Smooth muscle cell (in vitro differentiated cells): ENCODE results near the gene LY6G5C. TPM values are rescaled to one million over a fixed set of nuclear protein-coding genes. Genes with fewer than 3 reads are reported as not detected.

ENCODE experiments used
- DNase-seq: peaks from one replicate; lab custom pipeline; 2025; ENCODE audit not compliant: unreplicated experiment; lab: John Stamatoyannopoulos, UW
- H2AFZ ChIP-seq: fragments of 200-600 bp; sonication (generic); 2 replicates; pipeline ENCODE4 v1.6.0; 2016; ENCODE audit warnings: antibody characterized with exemption, low read depth, mild to moderate bottlenecking
- H3F3A ChIP-seq: fragments of 200-600 bp; sonication (generic); 2 replicates; pipeline ENCODE4 v1.6.0; 2017; ENCODE audit warnings: antibody characterized with exemption, low read depth
- H3K27ac ChIP-seq: fragments of 200-600 bp; sonication (generic); 2 replicates; pipeline ENCODE4 v1.5.1; 2016; ENCODE audit warnings: low read depth, mild to moderate bottlenecking
- H3K27me3 ChIP-seq: fragments of 200-600 bp; sonication (generic); 2 replicates; pipeline ENCODE4 v1.6.1; 2016; ENCODE audit warnings: low read depth, mild to moderate bottlenecking
- H3K36me3 ChIP-seq: fragments of 200-600 bp; sonication (generic); 2 replicates; pipeline ENCODE4 v1.5.1; 2016; ENCODE audit warnings: low read depth
- H3K4me1 ChIP-seq: fragments of 200-600 bp; sonication (generic); 2 replicates; pipeline ENCODE4 v1.5.1; 2016; ENCODE audit warnings: low read depth
- H3K4me2 ChIP-seq: fragments of 200-600 bp; sonication (generic); 2 replicates; pipeline ENCODE4 v1.6.0; 2016; ENCODE audit warnings: mild to moderate bottlenecking
- H3K4me3 ChIP-seq: fragments of 200-600 bp; sonication (generic); 2 replicates; pipeline ENCODE4 v1.5.1; 2016; ENCODE audit warnings: mild to moderate bottlenecking
- H3K79me2 ChIP-seq: fragments of 200-600 bp; sonication (generic); 2 replicates; pipeline ENCODE4 v1.6.0; 2016; ENCODE audit warnings: low read depth, mild to moderate bottlenecking
- H3K9ac ChIP-seq: fragments of 200-600 bp; sonication (generic); 2 replicates; pipeline ENCODE4 v1.6.0; 2016; ENCODE audit warnings: low read depth
- H3K9me3 ChIP-seq: fragments of 200-600 bp; sonication (generic); replicated peaks from 2 replicates; pipeline ENCODE4 v1.5.1; 2016; ENCODE audit warnings: low read depth
- H4K20me1 ChIP-seq: fragments of 200-600 bp; sonication (generic); 2 replicates; pipeline ENCODE4 v1.6.0; 2016; ENCODE audit warnings: low read depth
- WGBS: methylation state at CpG from one replicate; pipeline ENCODE4 v1.1.7; 2016; ENCODE audit warnings: low lambda C conversion rate; 5-methylcytosine and 5-hydroxymethylcytosine counted together
- polyA plus RNA-seq: library from polyadenylated mRNA; unstranded; fragments of >200 nt; fragmentation: Nextera tagmentation; extraction: Ambion mirVana; gene quantifications from 2 replicates; pipeline ENCODE4 v1.2.1, GENCODE V29; 2016
- total RNA-seq: library from RNA; depleted of rRNA; stranded (reverse); fragments of >200 nt; gene quantifications from 2 replicates; pipeline ENCODE4 v1.2.3, GENCODE V29; 2014
- TF ChIP-seq, protein P1 (sequence below): fragments of 200-600 bp; sonication (generic); IDR thresholded peaks from 2 replicates; pipeline ENCODE4 v1.5.1; 2017; ENCODE audit warnings: borderline replicate concordance, mild to moderate bottlenecking, antibody characterized with exemption; ENCODE audit not compliant: insufficient read depth, poor library complexity, severe bottlenecking

The LY6G5C gene
- total and polyA plus RNA-seq, 2 experiments from 2014 or later = 0.67 to 3.8 TPM

GRCh38 chr6:31639043-31639442, 41.8 kb downstream of the LY6G5C start:
- 92% methylated on average over 9 of the region's 9 CpGs for WGBS
- Histone ChIP-seq H3K4me3 (no peak overlapping the region), H4K20me1 (peaks cover 20% of the 10 kb centered on the region), H3K27ac (peak overlapping the region; percentile 67), H3K36me3 (peaks cover 13% of the 10 kb centered on the region), H3K4me2 (no peak overlapping the region), H3F3A (peaks cover 58% of the 10 kb centered on the region), H3K79me2 (no peaks in the 10 kb centered on the region), H3K9me3 (no peaks in the 10 kb centered on the region), H2AFZ (no peak overlapping the region), H3K27me3 (no peaks in the 10 kb centered on the region), H3K4me1 (no peaks in the 10 kb centered on the region), H3K9ac (no peak overlapping the region)
- TF ChIP-seq, protein P1, sequence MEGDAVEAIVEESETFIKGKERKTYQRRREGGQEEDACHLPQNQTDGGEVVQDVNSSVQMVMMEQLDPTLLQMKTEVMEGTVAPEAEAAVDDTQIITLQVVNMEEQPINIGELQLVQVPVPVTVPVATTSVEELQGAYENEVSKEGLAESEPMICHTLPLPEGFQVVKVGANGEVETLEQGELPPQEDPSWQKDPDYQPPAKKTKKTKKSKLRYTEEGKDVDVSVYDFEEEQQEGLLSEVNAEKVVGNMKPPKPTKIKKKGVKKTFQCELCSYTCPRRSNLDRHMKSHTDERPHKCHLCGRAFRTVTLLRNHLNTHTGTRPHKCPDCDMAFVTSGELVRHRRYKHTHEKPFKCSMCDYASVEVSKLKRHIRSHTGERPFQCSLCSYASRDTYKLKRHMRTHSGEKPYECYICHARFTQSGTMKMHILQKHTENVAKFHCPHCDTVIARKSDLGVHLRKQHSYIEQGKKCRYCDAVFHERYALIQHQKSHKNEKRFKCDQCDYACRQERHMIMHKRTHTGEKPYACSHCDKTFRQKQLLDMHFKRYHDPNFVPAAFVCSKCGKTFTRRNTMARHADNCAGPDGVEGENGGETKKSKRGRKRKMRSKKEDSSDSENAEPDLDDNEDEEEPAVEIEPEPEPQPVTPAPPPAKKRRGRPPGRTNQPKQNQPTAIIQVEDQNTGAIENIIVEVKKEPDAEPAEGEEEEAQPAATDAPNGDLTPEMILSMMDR = no peak
- no peak for DNase-seq

DNA sequence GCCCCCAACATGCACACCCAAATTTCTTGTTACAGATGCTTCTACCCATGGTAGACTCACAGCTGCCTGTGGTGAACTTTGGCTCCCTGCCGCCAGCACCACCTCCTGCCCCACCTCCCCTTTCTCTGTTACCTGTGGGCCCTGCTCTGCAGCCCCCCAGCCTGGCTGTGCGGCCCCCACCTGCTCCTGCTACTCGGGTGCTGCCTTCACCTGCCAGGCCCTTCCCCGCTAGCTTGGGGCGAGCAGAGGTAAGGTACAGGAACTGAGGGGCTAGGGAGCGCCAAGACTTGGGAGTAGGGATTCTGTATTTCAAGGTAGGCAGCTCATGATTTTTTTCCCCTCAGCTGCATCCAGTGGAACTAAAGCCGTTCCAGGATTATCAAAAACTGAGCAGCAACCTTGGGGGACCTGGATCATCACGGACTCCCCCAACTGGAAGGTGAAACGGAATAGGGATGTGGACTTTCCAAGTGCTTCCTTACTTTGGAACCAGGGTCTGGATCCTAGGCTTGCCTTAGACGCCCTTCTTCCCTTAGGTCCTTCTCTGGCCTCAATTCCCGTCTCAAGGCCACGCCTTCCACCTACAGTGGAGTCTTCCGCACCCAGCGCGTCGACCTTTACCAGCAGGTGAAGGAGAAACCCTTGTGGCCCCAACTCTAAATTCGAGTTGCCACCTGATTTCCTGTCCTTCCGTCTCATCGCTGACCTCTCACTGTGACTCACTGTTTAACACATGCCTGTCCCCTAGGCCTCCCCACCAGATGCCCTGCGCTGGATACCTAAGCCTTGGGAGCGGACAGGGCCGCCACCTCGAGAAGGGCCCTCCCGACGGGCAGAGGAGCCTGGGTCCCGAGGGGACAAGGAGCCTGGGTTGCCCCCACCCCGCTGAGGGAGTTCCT, 43.9 kb downstream of the LY6G5C start:
- no peaks in the 10 kb centered on the region for H3K9me3 ChIP-seq
- TF ChIP-seq, protein P1 = no peak
- peaks cover 20% of the 10 kb centered on the region for H3K36me3 ChIP-seq
- DNase-seq = no peak
- H3K79me2 ChIP-seq = peaks cover 3% of the 10 kb centered on the region
- H3K27me3 ChIP-seq = no peaks in the 10 kb centered on the region
- no peak overlapping the region for H3K9ac ChIP-seq
- 94% methylated on average over 22 of the region's 27 CpGs for WGBS
- H4K20me1 ChIP-seq = peaks cover 40% of the 10 kb centered on the region
- H3K4me3 ChIP-seq = no peak overlapping the region
- no peak overlapping the region for H2AFZ ChIP-seq
- H3K4me2 ChIP-seq = no peak overlapping the region
- no peaks in the 10 kb centered on the region for H3K4me1 ChIP-seq
- no peak overlapping the region for H3K27ac ChIP-seq
- peaks cover 77% of the 10 kb centered on the region for H3F3A ChIP-seq

- H3K36me3 ChIP-seq = peaks cover 21% of the 10 kb centered on the region
These were observed 45.8 kb downstream of the LY6G5C start for GRCh38 chr6:31634969-31635575.

More at GRCh38 chr6:31634969-31635575, 45.8 kb downstream of the LY6G5C start:
- H3K4me2 ChIP-seq = no peak overlapping the region
- peaks cover 8% of the 10 kb centered on the region for H3K79me2 ChIP-seq
- H3K4me3 ChIP-seq = no peak overlapping the region
- H3K9me3 ChIP-seq = no peaks in the 10 kb centered on the region
- H3K4me1 ChIP-seq = no peaks in the 10 kb centered on the region
- 96% methylated on average over 11 of the region's 11 CpGs for WGBS
- no peaks in the 10 kb centered on the region for H3K27me3 ChIP-seq
- H3K27ac ChIP-seq = no peak overlapping the region
- TF ChIP-seq, protein P1 = no peak
- no peak overlapping the region for H3K9ac ChIP-seq
- H4K20me1 ChIP-seq = peaks cover 51% of the 10 kb centered on the region
- H2AFZ ChIP-seq = no peak overlapping the region
- H3F3A ChIP-seq = peaks cover 77% of the 10 kb centered on the region
- no peak for DNase-seq
